Smooth muscle cell (in vitro differentiated cells): Measurements from ENCODE around the gene ZNF195. TPM values are rescaled to one million over a fixed set of nuclear protein-coding genes. Genes with fewer than 3 reads are reported as not detected.

Experiments
- DNase-seq: peaks from one replicate; lab custom pipeline; 2025; ENCODE audit not compliant: unreplicated experiment; lab: John Stamatoyannopoulos, UW
- H2AFZ ChIP-seq: fragments of 200-600 bp; sonication (generic); 2 replicates; pipeline ENCODE4 v1.6.0; 2016; ENCODE audit warnings: antibody characterized with exemption, low read depth, mild to moderate bottlenecking
- H3F3A ChIP-seq: fragments of 200-600 bp; sonication (generic); 2 replicates; pipeline ENCODE4 v1.6.0; 2017; ENCODE audit warnings: antibody characterized with exemption, low read depth
- H3K27ac ChIP-seq: fragments of 200-600 bp; sonication (generic); 2 replicates; pipeline ENCODE4 v1.5.1; 2016; ENCODE audit warnings: low read depth, mild to moderate bottlenecking
- H3K27me3 ChIP-seq: fragments of 200-600 bp; sonication (generic); 2 replicates; pipeline ENCODE4 v1.6.1; 2016; ENCODE audit warnings: low read depth, mild to moderate bottlenecking
- H3K36me3 ChIP-seq: fragments of 200-600 bp; sonication (generic); 2 replicates; pipeline ENCODE4 v1.5.1; 2016; ENCODE audit warnings: low read depth
- H3K4me1 ChIP-seq: fragments of 200-600 bp; sonication (generic); 2 replicates; pipeline ENCODE4 v1.5.1; 2016; ENCODE audit warnings: low read depth
- H3K4me2 ChIP-seq: fragments of 200-600 bp; sonication (generic); 2 replicates; pipeline ENCODE4 v1.6.0; 2016; ENCODE audit warnings: mild to moderate bottlenecking
- H3K4me3 ChIP-seq: fragments of 200-600 bp; sonication (generic); 2 replicates; pipeline ENCODE4 v1.5.1; 2016; ENCODE audit warnings: mild to moderate bottlenecking
- H3K79me2 ChIP-seq: fragments of 200-600 bp; sonication (generic); 2 replicates; pipeline ENCODE4 v1.6.0; 2016; ENCODE audit warnings: low read depth, mild to moderate bottlenecking
- H3K9ac ChIP-seq: fragments of 200-600 bp; sonication (generic); 2 replicates; pipeline ENCODE4 v1.6.0; 2016; ENCODE audit warnings: low read depth
- H3K9me3 ChIP-seq: fragments of 200-600 bp; sonication (generic); replicated peaks from 2 replicates; pipeline ENCODE4 v1.5.1; 2016; ENCODE audit warnings: low read depth
- H4K20me1 ChIP-seq: fragments of 200-600 bp; sonication (generic); 2 replicates; pipeline ENCODE4 v1.6.0; 2016; ENCODE audit warnings: low read depth
- CTCF ChIP-seq: fragments of 200-600 bp; sonication (generic); IDR thresholded peaks from 2 replicates; pipeline ENCODE4 v1.5.1; 2017; ENCODE audit warnings: borderline replicate concordance, mild to moderate bottlenecking, antibody characterized with exemption; ENCODE audit not compliant: insufficient read depth, poor library complexity, severe bottlenecking
- WGBS: methylation state at CpG from one replicate; pipeline ENCODE4 v1.1.7; 2016; ENCODE audit warnings: low lambda C conversion rate; 5-methylcytosine and 5-hydroxymethylcytosine counted together
- polyA plus RNA-seq: library from polyadenylated mRNA; unstranded; fragments of >200 nt; fragmentation: Nextera tagmentation; extraction: Ambion mirVana; gene quantifications from 2 replicates; pipeline ENCODE4 v1.2.1, GENCODE V29; 2016
- total RNA-seq: library from RNA; depleted of rRNA; stranded (reverse); fragments of >200 nt; gene quantifications from 2 replicates; pipeline ENCODE4 v1.2.3, GENCODE V29; 2014

ZNF195 gene
- total and polyA plus RNA-seq, 2 experiments from 2014 or later, result 12.0 to 22.0 TPM

DNA sequence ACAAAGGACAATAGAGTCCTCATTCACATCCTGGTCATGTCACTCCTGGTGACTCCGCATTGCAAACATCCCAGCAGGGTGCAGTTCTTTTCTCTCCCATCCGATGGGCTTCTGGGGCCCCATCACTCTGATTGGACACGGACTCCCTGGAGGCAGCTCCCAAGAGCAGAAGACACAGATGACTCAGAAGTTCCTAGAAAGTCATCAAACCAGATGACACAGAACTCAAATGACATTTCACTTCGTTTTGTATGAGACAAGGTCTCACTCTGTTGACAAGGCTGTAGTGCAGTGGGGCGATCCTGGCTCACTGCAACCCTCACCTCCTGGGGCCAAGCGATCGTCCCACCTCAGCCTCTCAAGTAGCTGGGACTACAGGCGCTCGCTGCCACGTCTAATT, 33.2 kb downstream of the ZNF195 start:
- no peaks in the 10 kb centered on the region for H3K4me1 ChIP-seq
- H3K27me3 ChIP-seq, result no peaks in the 10 kb centered on the region
- H3K27ac ChIP-seq, result no peak overlapping the region
- H3F3A ChIP-seq, result no peaks in the 10 kb centered on the region
- peaks cover 7% of the 10 kb centered on the region for H3K9me3 ChIP-seq
- no peak for TF ChIP-seq CTCF
- no peaks in the 10 kb centered on the region for H4K20me1 ChIP-seq
- H3K79me2 ChIP-seq, result no peaks in the 10 kb centered on the region
- H3K4me3 ChIP-seq, result no peak overlapping the region
- no peak overlapping the region for H2AFZ ChIP-seq
- H3K9ac ChIP-seq, result no peak overlapping the region
- DNase-seq, result no peak
- H3K4me2 ChIP-seq, result no peak overlapping the region
- WGBS, result 72% methylated on average over 10 of the region's 10 CpGs
- H3K36me3 ChIP-seq, result no peaks in the 10 kb centered on the region

GRCh38 chr11:3344327-3345174, 34.4 kb downstream of the ZNF195 start:
- Histone ChIP-seq H4K20me1 (no peaks in the 10 kb centered on the region), H3F3A (no peaks in the 10 kb centered on the region), H3K36me3 (no peaks in the 10 kb centered on the region), H3K4me1 (no peaks in the 10 kb centered on the region), H2AFZ (no peak overlapping the region), H3K9me3 (peaks cover 7% of the 10 kb centered on the region), H3K27me3 (no peaks in the 10 kb centered on the region), H3K9ac (no peak overlapping the region), H3K79me2 (no peaks in the 10 kb centered on the region), H3K4me3 (no peak overlapping the region), H3K4me2 (no peak overlapping the region), H3K27ac (no peak overlapping the region)
- DNase-seq, result no peak
- 93% methylated on average over 6 of the region's 6 CpGs for WGBS
- no peak for TF ChIP-seq CTCF

GRCh38 chr11:3342709-3343108, 36.2 kb downstream of the ZNF195 start:
- no peaks in the 10 kb centered on the region for H3K79me2 ChIP-seq
- TF ChIP-seq CTCF, result no peak
- H3K4me3 ChIP-seq, result no peak overlapping the region
- no peaks in the 10 kb centered on the region for H4K20me1 ChIP-seq
- peaks cover 7% of the 10 kb centered on the region for H3K9me3 ChIP-seq
- no peaks in the 10 kb centered on the region for H3K4me1 ChIP-seq
- H3K27me3 ChIP-seq, result no peaks in the 10 kb centered on the region
- DNase-seq, result no peak
- no peak overlapping the region for H2AFZ ChIP-seq
- H3K36me3 ChIP-seq, result no peaks in the 10 kb centered on the region
- H3K27ac ChIP-seq, result no peak overlapping the region
- H3K4me2 ChIP-seq, result no peak overlapping the region
- 78% methylated on average over 2 of the region's 2 CpGs for WGBS
- H3K9ac ChIP-seq, result no peak overlapping the region
- H3F3A ChIP-seq, result no peaks in the 10 kb centered on the region

DNA sequence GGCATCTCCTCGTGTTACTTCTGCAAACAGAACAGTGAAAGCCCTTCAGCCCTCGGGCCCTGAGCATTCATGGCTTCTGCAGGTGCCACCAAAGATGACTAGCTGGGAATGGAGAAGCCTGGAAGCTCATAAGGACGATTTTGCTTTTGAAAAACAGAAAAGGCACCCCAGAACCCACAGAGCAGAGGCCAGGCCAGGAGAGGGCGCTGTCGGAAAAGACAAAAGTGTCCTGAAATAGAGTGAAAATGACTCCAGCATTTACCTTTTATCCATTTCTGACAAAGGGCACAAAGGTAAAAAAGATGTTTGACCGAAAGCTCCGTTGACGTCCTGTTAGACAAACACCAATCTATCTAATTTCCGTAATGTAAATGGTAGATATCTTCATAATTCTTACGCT, 37.6 kb downstream of the ZNF195 start:
- H3K4me3 ChIP-seq, result no peak overlapping the region
- H3K79me2 ChIP-seq, result no peaks in the 10 kb centered on the region
- H4K20me1 ChIP-seq, result no peaks in the 10 kb centered on the region
- WGBS, result 35% methylated on average over 10 of the region's 10 CpGs
- no peaks in the 10 kb centered on the region for H3F3A ChIP-seq
- H3K9ac ChIP-seq, result no peak overlapping the region
- DNase-seq, result no peak
- TF ChIP-seq CTCF, result peak; percentile 57
- H3K27ac ChIP-seq, result no peak overlapping the region
- no peaks in the 10 kb centered on the region for H3K4me1 ChIP-seq
- H3K27me3 ChIP-seq, result no peaks in the 10 kb centered on the region
- no peak overlapping the region for H3K4me2 ChIP-seq
- H3K9me3 ChIP-seq, result no peaks in the 10 kb centered on the region
- H3K36me3 ChIP-seq, result no peaks in the 10 kb centered on the region
- no peak overlapping the region for H2AFZ ChIP-seq
